Activated gamma-delta T cell treated with Interleukin-2 at 50 U/mL for 16 hours (primary cell): Measurements from ENCODE around the gene NFIC.
"Not testable (repeated sequence)": the region's sequence is repeated elsewhere in the genome, so short reads cannot be mapped to it uniquely, and the experiment has no call there.

Source experiments
- DNase-seq: peaks from one replicate; pipeline ENCODE4 v3.0.0-alpha.2; 2020

The NFIC gene

GRCh38 chr19:3365836-3366752 lies at the start of gene NFIC:
Gene NFIC, plus strand, starts transcription at chr19:3366583. Its CDS starts 54 bp downstream, at chr19:3366637.
- DNase-seq: no peak

- DNase-seq: no peak
These were observed 49.6 kb upstream of the NFIC start for GRCh38 chr19:3316659-3317207.

- no peak for DNase-seq
These were observed 46.6 kb upstream of the NFIC start for GRCh38 chr19:3319643-3320353.

GRCh38 chr19:3320354-3320670 lies 46.1 kb upstream of the NFIC start:
- no peak for DNase-seq

- DNase-seq: no peak
These were observed 45.5 kb upstream of the NFIC start for GRCh38 chr19:3320853-3321252.

GRCh38 chr19:3321696-3322095 lies 44.7 kb upstream of the NFIC start:
- DNase-seq: no peak

- no peak for DNase-seq
These were observed 44.0 kb upstream of the NFIC start for GRCh38 chr19:3322199-3322978.

GRCh38 chr19:3323026-3323425 lies 43.4 kb upstream of the NFIC start:
- DNase-seq: no peak

- no peak for DNase-seq
These were observed 42.7 kb upstream of the NFIC start for GRCh38 chr19:3323658-3324057.

- peak; percentile 71 for DNase-seq
These were observed 42.0 kb upstream of the NFIC start for GRCh38 chr19:3324405-3324856.

GRCh38 chr19:3325451-3325850 lies 40.9 kb upstream of the NFIC start:
- no peak for DNase-seq

GRCh38 chr19:3328743-3329142 lies 37.6 kb upstream of the NFIC start:
- DNase-seq: no peak

- no peak for DNase-seq
These were observed 36.3 kb upstream of the NFIC start for GRCh38 chr19:3330047-3330446.

GRCh38 chr19:3332232-3332631 lies 34.2 kb upstream of the NFIC start:
- DNase-seq: not testable (repeated sequence)

GRCh38 chr19:3333020-3333583 lies 33.3 kb upstream of the NFIC start:
- DNase-seq: no peak

- no peak for DNase-seq
These were observed 32.7 kb upstream of the NFIC start for GRCh38 chr19:3333662-3334061.

GRCh38 chr19:3334749-3335430 lies 31.5 kb upstream of the NFIC start:
- DNase-seq: not testable (repeated sequence)

- DNase-seq: no peak
These were observed 30.7 kb upstream of the NFIC start for GRCh38 chr19:3335431-3336350.

GRCh38 chr19:3336351-3336679 lies 30.1 kb upstream of the NFIC start:
- DNase-seq: no peak

GRCh38 chr19:3336680-3337523 lies 29.5 kb upstream of the NFIC start:
- no peak for DNase-seq
